Parietal lobe (tissue), 1 donor: ENCODE data around the gene OR14C36. TPM values are rescaled to one million over a fixed set of nuclear protein-coding genes. Genes with fewer than 3 reads are reported as not detected.

Source experiments
- total RNA-seq: library from RNA; depleted of rRNA; stranded (reverse); fragments of >200 nt; gene quantifications from one replicate; pipeline ENCODE4 v1.2.3, GENCODE V29; 2014

The OR14C36 gene
- not detected for total RNA-seq

GRCh38 chr1:248348475-248348874 is at the start of gene OR14C36:
TSS of gene OR14C36 (plus strand) at chr1:248348775. CDS start at chr1:248348775, 0 bp downstream.

GRCh38 chr1:248303324-248303723 is 45.3 kb upstream of the OR14C36 start, which contains the start of gene OR2T12:
TSS of gene OR2T12 (minus strand) at chr1:248303424. CDS start at chr1:248295578, 7,846 bp downstream.

GRCh38 chr1:248324468-248324867 is 24.1 kb upstream of the OR14C36 start, which contains the start of gene OR2M7:
TSS of gene OR2M7 (minus strand) at chr1:248324568. CDS start at chr1:248324568, 0 bp downstream.

GRCh38 chr1:248361121-248361715 is 12.6 kb downstream of the OR14C36 start, which contains the start of gene OR2T4:
TSS of gene OR2T4 (plus strand) at chr1:248361665. CDS start at chr1:248361665, 0 bp downstream.

DNA sequence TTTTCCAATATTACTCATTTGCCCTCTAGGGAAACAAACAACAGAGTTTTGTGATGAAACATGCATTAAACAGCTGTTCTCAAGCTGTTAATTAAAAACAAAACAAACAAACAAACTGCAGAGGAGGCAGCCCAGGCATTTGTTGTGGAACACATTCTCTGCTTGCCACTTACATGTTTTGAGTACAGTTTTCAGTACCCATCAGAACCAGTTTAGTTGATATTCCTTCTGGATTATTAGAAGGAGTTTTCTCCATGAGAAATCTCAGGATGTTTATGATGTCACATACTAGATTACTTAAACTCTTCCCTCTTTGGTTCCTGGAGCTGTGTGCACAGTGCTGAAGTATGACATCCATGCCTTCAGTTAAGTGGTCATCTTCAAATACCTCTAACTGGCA is 26.9 kb downstream of the OR14C36 start, which contains the start of gene OR2T6:
Gene OR2T6 (plus strand): TSS at position 301 of the 400 bp plus-strand sequence. CDS start 11,863 bp downstream, outside the sequence.

Other genes with a start within 250 kb of the OR14C36 start
- not detected for gene OR2M5, start 203.6 kb upstream of the OR14C36 start, total RNA-seq
- gene OR2M2, start 174.0 kb upstream of the OR14C36 start, total RNA-seq = not detected
- 0.63 TPM for gene OR2M3, start 151.5 kb upstream of the OR14C36 start, total RNA-seq
- gene OR2M4, start 117.4 kb upstream of the OR14C36 start, total RNA-seq = 0.31 TPM
- not detected for gene OR2T33, start 70.8 kb upstream of the OR14C36 start, total RNA-seq
- not detected for gene OR2T12, start 45.4 kb upstream of the OR14C36 start, total RNA-seq
- gene OR2M7, start 24.2 kb upstream of the OR14C36 start, total RNA-seq = not detected
- not detected for gene OR2T4, start 12.9 kb downstream of the OR14C36 start, total RNA-seq
- not detected for gene OR2T6, start 27.0 kb downstream of the OR14C36 start, total RNA-seq
- gene OR2T1, start 54.3 kb downstream of the OR14C36 start, total RNA-seq = not detected
- not detected for gene OR2T2, start 96.9 kb downstream of the OR14C36 start, total RNA-seq
- gene OR2T3, start 124.6 kb downstream of the OR14C36 start, total RNA-seq = not detected
- not detected for gene OR2T5, start 139.8 kb downstream of the OR14C36 start, total RNA-seq
- gene OR2G6, start 159.3 kb downstream of the OR14C36 start, total RNA-seq = not detected
- gene OR2T29, start 214.0 kb downstream of the OR14C36 start, total RNA-seq = not detected
- not detected for gene OR2T34, start 226.0 kb downstream of the OR14C36 start, total RNA-seq
- gene OR2T10, start 248.9 kb downstream of the OR14C36 start, total RNA-seq = not detected